GM11168 (cell line): ENCODE data around the gene ALLC.

ENCODE experiments used
- in situ Hi-C: fragments of 300-500 bp; cut with MboI; formaldehyde crosslinking; loops from one replicate; pipeline ENCODE4 v1.12.0; 2022; ENCODE audit warnings: low sequenced_read_pairs; ENCODE audit not compliant: unreplicated experiment

The ALLC gene

DNA sequence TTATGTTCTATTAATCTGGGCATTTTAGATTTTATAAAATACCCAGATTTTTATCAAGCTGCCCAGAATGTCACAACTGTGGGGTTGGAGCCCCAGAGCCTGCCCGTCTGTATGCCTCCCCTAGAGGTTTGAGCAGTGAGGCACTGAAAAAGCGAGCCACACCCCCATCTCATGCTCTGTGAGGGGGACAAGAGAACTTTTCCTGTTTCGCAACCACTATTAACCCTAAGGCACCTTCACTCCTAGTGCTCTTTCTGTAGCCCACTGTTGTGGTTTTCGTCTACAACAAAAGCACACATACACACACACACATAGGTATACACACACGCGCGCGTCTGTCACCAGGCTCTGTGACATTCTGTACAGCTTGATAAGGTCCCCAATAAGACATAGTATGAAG lies 83.4 kb downstream of the ALLC start:
- in situ Hi-C loops: no loop called here

DNA sequence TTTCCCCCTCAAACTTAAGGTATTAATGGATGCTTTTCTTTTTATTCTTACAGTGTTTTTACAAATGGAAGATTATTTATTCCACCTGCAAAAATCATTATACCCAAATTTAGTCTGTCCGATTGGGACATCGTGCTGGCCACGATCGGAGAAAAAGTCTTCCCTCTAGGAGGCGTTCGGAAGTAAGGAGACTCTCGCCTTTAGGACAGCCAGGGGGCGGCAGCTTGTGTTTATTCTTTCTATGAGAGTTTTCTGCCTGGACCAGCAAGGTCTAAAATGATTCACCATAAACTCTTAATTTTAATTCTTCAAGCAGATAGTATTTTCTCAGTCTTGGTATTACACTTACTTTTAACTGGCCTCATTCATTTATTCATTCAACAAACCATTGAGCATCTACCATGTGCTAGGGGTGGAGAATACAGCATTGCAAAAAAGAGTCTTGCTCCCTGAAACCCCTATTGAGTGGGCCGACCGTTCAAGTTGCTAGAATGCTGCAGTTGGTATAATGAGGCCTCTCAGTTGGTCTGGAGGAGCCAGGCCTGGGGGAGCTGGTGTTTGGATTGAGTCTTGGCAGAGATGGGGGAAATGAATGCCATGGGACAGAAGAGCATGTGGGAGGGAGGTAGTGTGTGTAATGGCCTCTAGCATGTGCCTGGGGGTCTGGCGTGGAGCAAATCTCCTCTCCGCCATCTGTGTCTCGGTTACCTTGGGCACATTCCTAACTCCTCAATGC lies 84.0 kb downstream of the ALLC start:
- in situ Hi-C loops: no loop called here

DNA sequence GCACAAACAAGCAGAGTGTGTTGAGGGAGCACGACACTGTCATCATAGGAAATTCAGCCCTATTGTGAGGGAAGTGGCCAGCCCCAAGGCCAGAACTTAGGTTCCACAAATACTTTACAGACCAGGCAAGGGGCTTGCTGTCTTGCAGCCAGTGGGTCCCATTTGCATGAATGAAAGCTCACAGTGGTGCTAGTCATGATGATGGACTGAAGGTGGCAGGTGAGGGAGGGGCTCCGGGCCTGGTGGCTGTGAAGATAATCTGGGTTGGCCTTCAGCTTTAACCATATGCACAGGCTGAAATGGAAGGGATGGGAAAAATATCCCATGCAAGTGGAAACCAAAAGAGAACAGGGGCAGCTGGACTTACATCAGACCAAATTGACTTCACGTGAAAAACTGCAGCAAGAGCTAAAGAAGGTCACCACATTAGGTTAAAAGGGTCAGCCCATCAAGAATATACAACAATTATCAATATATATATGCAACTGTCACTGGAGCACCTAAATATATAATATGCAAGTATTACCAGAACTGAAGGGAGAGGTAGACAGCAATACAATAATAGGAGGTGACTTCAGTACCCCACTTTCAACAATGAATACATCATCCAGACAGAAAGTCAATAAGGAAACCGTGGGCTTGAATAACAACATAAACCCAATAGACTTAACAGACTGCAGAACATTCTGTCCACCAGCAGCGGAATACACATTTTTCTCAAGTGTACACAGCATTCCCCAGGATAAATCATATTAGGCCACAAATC lies 84.9 kb downstream of the ALLC start:
- in situ Hi-C loops: no loop called here

DNA sequence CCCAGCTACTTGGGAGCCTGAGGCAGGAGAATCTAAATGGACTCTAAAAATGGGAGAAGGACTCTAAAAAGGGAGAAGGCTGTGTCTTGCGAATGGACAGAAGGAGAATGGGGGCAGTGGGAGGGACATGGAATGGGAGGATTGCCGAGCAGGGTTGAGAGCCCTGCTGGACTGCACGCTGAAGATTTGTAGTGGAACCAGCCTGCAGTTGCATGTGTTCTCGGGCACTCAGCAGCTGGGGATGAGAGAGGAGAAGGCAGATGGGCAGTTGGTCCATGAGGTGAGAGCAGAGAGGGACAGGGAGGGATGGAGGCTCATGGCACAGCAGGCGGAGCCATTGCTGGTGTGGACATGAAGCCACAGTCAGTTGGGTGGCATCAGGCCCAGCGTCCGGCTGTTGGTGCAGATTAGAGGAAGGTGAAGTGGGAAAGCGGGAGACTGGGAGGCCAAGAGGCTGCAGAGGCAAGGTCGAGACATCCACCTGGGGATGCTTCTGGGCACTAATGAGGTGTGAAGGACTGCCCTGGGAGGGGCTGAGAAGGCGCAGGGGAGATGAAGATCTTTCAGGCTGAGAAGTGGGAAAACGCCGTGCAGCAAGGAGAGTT lies 86.1 kb downstream of the ALLC start:
- in situ Hi-C loops: no loop called here

DNA sequence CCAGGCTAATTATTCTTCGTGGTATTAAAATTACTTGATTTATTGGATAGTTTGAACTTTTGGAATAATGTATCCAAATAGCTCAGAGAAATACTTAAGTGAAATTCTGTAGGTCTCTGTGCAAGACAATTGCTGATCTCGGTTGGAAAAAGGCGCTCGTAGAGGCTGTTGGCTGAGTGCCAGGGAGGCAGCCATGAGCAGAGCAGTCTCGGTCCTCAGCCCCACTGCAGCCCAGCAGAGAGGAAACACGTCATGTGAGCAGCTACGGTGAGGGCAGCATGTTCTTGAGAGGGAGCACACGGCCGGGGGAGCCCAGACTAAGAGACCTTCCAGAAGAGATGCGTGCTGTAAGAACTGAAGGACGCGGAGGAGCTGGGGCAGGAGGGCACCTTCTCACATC lies 87.9 kb downstream of the ALLC start:
- in situ Hi-C loops: no loop called here

DNA sequence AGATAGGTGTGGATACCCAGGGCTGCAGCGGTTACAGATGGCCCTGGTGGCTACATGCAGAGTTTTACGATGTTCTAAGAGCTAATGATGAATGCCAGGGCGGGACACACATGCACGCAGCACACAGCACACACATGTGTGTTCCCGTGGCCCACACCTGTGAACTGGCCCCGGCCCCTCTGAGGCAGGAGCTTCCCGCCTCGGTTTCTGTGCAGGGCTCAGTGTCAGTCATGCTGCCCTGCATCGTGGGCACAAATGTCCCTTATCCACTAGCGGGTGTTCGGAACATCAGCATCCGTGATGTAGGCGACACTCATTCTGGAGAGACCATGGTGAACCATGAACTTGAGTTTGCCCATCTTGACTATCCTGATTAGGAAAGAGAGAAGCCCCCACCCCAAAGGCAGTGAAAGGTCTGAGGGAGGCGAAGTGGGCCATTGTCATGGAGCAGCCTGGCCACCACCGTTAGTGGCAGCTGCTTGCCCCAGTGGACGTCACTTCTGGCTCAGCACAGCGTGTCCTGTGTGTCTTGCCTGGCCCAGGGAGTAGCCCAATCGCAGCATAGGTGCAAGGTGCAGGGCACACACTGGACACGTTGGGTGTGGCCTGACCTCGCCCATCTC lies 89.1 kb downstream of the ALLC start:
- in situ Hi-C loops: no loop called here

DNA sequence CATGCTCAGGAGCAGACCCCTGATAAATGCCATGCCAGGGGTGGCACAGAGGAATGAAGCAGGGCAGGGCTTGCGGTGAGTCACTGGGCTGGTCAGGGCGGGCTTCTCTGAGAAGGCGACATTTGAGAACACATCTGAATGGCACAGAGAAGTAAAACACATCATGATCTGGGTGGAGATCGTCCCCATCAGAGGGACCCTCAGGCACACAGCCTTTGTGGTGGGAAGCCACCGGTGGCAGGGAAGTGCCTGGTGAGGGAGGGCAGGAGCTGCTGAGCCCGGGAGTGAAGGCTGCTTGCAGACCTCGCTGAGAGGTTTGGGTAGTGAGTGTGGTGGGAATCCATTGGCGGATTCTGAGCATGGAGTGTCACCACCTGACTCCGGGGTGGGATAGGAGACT lies 89.8 kb downstream of the ALLC start:
- in situ Hi-C loops: no loop called here

DNA sequence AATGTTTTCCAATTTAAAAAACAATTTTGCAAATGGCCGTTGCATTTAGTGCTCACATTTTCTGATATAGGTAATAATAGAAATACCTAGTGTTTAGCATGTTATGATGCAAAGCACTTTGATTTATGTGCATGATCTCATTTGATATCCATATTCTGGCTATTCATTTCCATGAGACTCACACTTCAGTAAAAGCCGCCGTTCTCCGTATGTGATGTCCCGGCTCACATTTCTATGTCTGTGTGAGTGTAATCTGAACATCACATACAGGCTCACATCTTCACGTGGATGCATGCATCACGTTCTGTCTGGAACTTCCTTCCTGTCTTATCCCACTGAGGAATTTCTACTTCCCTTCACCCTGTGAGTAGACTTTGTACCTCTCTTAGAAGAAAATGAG lies 91.2 kb downstream of the ALLC start:
- in situ Hi-C loops: no loop called here

DNA sequence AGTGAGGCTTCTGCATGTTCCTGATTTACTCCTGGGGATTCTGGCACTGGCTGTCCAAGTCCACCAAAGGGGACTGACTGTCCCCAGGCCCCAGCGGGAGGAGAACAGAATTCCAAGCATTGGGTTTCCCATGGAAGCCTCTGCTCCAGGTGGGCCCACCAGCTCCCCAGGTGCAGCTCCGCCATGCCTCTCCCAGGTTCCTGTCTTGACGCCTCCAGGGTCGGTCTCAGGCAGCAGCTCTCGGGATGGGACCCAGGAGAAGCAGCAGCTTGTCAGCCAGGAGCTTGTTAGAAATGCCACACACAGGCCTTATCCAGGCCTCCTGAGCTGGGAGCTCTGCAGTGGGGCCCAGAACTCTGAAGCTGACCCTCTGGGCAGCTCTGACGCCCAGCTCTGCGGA lies 93.3 kb downstream of the ALLC start:
- in situ Hi-C loops: no loop called here

DNA sequence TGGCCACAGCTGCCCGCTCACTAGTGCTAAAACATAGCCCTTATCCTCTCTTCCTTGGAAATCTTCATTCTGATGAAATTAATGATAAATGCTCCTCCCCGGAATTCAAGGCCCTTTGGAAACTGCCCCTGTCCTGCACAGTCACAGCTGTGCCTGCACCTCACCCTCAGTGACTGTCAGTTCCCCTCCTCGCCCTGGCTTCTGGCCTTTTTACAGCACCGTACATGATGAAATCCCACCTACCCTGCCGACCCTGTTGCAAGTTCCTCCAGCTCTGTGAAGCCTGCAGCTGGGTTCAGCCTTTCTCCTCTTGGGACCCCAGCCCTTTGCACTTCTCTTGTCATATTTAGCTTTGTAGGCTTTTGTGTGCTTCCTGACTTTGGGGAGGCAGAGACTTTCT lies 93.8 kb downstream of the ALLC start:
- in situ Hi-C loops: no loop called here
